ENCODE measurements around the gene TRPV5. TPM values are rescaled to one million over a fixed set of nuclear protein-coding genes. Genes with fewer than 3 reads are reported as not detected.

TRPV5 gene
- total RNA-seq, 2 experiments from 2014 or later: 0.06 TPM; not detected in 1

- no peaks in the 10 kb centered on the region for H3K79me2 ChIP-seq (ENCODE audit: insufficient read depth, low read depth, low read length)
- no TSS peak for BruUV-seq (replicated peaks)
- no peaks in the 10 kb centered on the region for H3K9me3 ChIP-seq (ENCODE audit: low read length)
- H2AFZ ChIP-seq (ENCODE audit: low read length): no peak overlapping the region
- ChIA-PET POLR2A (no interaction called here), CTCF (ENCODE audit: unreplicated experiment) (no interaction called here)
- H3K4me2 ChIP-seq (ENCODE audit: low read length): no peak overlapping the region
- H3K9me2 ChIP-seq (ENCODE audit: insufficient read depth, low read length): no peaks in the 10 kb centered on the region
- no peak overlapping the region for H3K27ac ChIP-seq (ENCODE audit: low read depth, low read length, poor library complexity, severe bottlenecking)
- H4K20me1 ChIP-seq (ENCODE audit: insufficient read depth, low read length): no peaks in the 10 kb centered on the region
- DNase-seq (ENCODE audit: low spot score): no peak
- intact Hi-C loops (cut with micrococcal nuclease; ENCODE audit: unreplicated experiment): no loop called here
- TF ChIP-seq EZH2phosphoT487 (IDR thresholded peaks at IDR 0.05; ENCODE audit: borderline replicate concordance, low read depth, low read length) (no peak), CTCF (conservative IDR thresholded peaks at IDR 0.05; ENCODE audit: low read length) (0 out of 2 replicates have a peak, but pooled peaks have one; percentile 1)
- no peaks in the 10 kb centered on the region for H3K4me1 ChIP-seq (ENCODE audit: insufficient read depth, low read length, poor library complexity, severe bottlenecking)
- no peak overlapping the region for H3K4me3 ChIP-seq (ENCODE audit: low read depth, low read length, poor library complexity, severe bottlenecking)
- no peaks in the 10 kb centered on the region for H3K36me3 ChIP-seq (ENCODE audit: insufficient read depth, low read length)
Observed at GRCh38 chr7:142876236-142876960, 57.1 kb downstream of the TRPV5 start.

- H2AFZ ChIP-seq (ENCODE audit: low read length): no peak overlapping the region
- no peaks in the 10 kb centered on the region for H3K9me2 ChIP-seq (ENCODE audit: insufficient read depth, low read length)
- TF ChIP-seq CTCF (conservative IDR thresholded peaks at IDR 0.05; ENCODE audit: low read length) (no peak), EZH2phosphoT487 (IDR thresholded peaks at IDR 0.05; ENCODE audit: borderline replicate concordance, low read depth, low read length) (no peak)
- CTCF ChIA-PET (ENCODE audit: unreplicated experiment): no interaction called here
- DNase-seq (ENCODE audit: low spot score): no peak
- no peaks in the 10 kb centered on the region for H3K4me1 ChIP-seq (ENCODE audit: insufficient read depth, low read length, poor library complexity, severe bottlenecking)
- no TSS peak for BruUV-seq (replicated peaks)
- no peaks in the 10 kb centered on the region for H4K20me1 ChIP-seq (ENCODE audit: insufficient read depth, low read length)
- no peak overlapping the region for H3K4me3 ChIP-seq (ENCODE audit: low read depth, low read length, poor library complexity, severe bottlenecking)
- no peak overlapping the region for H3K27ac ChIP-seq (ENCODE audit: low read depth, low read length, poor library complexity, severe bottlenecking)
- no peak overlapping the region for H3K4me2 ChIP-seq (ENCODE audit: low read length)
- H3K79me2 ChIP-seq (ENCODE audit: insufficient read depth, low read depth, low read length): no peaks in the 10 kb centered on the region
- no peaks in the 10 kb centered on the region for H3K9me3 ChIP-seq (ENCODE audit: low read length)
- intact Hi-C loops (cut with micrococcal nuclease; ENCODE audit: unreplicated experiment): no loop called here
- POLR2A ChIA-PET: no interaction called here
- no peaks in the 10 kb centered on the region for H3K36me3 ChIP-seq (ENCODE audit: insufficient read depth, low read length)
Observed at GRCh38 chr7:142875456-142875855, 58.1 kb downstream of the TRPV5 start.

GRCh38 chr7:142874837-142875236 is 58.7 kb downstream of the TRPV5 start:
- Histone ChIP-seq H4K20me1 (ENCODE audit: insufficient read depth, low read length) (no peaks in the 10 kb centered on the region), H3K27ac (ENCODE audit: low read depth, low read length, poor library complexity, severe bottlenecking) (no peak overlapping the region), H3K4me2 (ENCODE audit: low read length) (no peak overlapping the region), H3K9me2 (ENCODE audit: insufficient read depth, low read length) (no peaks in the 10 kb centered on the region), H2AFZ (ENCODE audit: low read length) (no peak overlapping the region), H3K36me3 (ENCODE audit: insufficient read depth, low read length) (no peaks in the 10 kb centered on the region), H3K79me2 (ENCODE audit: insufficient read depth, low read depth, low read length) (no peaks in the 10 kb centered on the region), H3K4me3 (ENCODE audit: low read depth, low read length, poor library complexity, severe bottlenecking) (no peak overlapping the region), H3K4me1 (ENCODE audit: insufficient read depth, low read length, poor library complexity, severe bottlenecking) (no peaks in the 10 kb centered on the region), H3K9me3 (ENCODE audit: low read length) (no peaks in the 10 kb centered on the region)
- CTCF ChIA-PET (ENCODE audit: unreplicated experiment): no interaction called here
- BruUV-seq (replicated peaks): no TSS peak
- intact Hi-C loops (cut with micrococcal nuclease; ENCODE audit: unreplicated experiment): no loop called here
- TF ChIP-seq EZH2phosphoT487 (IDR thresholded peaks at IDR 0.05; ENCODE audit: borderline replicate concordance, low read depth, low read length): no peak
- TF ChIP-seq CTCF (conservative IDR thresholded peaks at IDR 0.05; ENCODE audit: low read length): no peak
- POLR2A ChIA-PET: no interaction called here
- no peak for DNase-seq (ENCODE audit: low spot score)

Data from OCI-LY7 (cell line).